22Rv1 (cell line): ENCODE data around the gene MOB2.

ENCODE experiments used
- ZFX ChIP-seq: fragments of 450-650 bp; IDR thresholded peaks from 2 replicates; pipeline ENCODE4 v1.6.1; 2017; ENCODE audit warnings: antibody characterized with exemption, borderline replicate concordance
- TF ChIP-seq, protein P1 (sequence below): fragments of 450-650 bp; IDR thresholded peaks from 2 replicates; pipeline ENCODE4 v1.5.1; 2017; ENCODE audit warnings: mild to moderate bottlenecking

DNA sequence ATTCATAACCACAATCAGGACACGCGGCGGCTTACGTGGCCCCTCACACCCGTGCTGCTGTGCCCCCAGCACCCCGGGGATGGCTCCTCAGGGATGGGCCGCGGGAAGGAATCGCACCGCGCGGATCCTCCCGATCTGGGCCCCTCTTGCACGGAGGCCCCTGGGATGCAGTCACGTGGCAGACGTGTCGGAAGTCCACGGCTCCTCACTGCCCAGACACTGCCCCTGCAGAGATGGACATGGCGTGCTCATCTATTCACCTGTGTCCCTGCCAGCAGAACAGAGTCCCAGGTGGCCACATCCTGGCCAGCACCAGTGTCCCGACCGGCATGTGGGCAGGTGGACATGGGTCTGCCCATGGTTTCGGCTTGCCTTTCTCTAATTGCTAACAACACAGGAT is 12.8 kb downstream of the MOB2 start:
- TF ChIP-seq, protein P1, sequence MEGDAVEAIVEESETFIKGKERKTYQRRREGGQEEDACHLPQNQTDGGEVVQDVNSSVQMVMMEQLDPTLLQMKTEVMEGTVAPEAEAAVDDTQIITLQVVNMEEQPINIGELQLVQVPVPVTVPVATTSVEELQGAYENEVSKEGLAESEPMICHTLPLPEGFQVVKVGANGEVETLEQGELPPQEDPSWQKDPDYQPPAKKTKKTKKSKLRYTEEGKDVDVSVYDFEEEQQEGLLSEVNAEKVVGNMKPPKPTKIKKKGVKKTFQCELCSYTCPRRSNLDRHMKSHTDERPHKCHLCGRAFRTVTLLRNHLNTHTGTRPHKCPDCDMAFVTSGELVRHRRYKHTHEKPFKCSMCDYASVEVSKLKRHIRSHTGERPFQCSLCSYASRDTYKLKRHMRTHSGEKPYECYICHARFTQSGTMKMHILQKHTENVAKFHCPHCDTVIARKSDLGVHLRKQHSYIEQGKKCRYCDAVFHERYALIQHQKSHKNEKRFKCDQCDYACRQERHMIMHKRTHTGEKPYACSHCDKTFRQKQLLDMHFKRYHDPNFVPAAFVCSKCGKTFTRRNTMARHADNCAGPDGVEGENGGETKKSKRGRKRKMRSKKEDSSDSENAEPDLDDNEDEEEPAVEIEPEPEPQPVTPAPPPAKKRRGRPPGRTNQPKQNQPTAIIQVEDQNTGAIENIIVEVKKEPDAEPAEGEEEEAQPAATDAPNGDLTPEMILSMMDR = no peak
- no peak for TF ChIP-seq ZFX
